GM10847 (cell line): ENCODE measurements around the gene LAMC3.

ENCODE experiments used
- POLR2A ChIP-seq: IDR thresholded peaks from 2 replicates; pipeline ENCODE4 v1.6.1; 2011; ENCODE audit not compliant: insufficient read length; ENCODE audit errors: extremely low read depth

Gene LAMC3

DNA sequence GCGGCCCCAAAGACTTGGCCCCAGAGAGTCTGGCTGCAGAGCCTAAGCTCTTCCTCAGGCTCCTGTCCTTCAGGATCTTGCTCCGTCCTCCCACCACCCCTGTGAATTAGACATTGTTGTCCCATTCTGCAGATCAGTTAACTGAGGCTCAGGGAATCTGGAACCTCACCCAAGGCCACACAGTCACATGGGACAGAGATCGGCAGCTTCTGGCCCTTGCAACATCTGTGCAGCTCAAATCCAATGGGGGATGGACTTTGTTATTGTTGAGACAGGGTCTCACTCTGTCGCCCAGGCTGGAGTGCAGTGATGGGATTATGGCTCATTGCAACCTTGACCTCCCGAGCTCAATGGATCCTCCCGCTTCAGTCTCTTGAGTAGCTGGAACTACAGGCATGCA, 23.9 kb upstream of the LAMC3 start:
- no peak for TF ChIP-seq POLR2A

DNA sequence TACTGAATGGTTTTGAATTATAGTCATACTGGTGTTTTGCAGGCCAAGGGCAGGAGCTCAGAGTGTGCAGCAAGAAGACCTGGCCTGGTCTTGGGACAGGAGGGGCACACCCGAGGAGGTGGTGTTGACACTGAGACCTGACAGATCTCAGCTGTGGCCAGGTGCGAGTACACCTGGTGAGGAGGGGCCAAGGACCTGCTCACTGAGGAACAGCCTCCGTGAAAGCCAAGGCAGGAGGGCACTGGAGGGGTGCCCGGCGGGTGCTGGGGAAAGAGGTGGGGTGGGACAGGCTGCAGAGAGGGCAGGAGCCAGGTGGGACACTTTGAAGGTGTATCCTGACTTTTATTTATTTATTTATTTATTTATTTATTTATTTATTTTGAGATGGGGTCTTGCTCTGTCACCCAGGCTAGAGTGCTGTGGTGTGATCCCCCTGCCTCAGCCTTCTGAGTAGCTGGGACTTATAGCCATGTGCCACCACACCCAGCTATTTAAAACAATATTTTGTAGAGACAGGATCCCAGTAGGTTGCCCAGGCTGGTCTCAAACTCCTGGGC, 23.3 kb upstream of the LAMC3 start:
- no peak for TF ChIP-seq POLR2A

DNA sequence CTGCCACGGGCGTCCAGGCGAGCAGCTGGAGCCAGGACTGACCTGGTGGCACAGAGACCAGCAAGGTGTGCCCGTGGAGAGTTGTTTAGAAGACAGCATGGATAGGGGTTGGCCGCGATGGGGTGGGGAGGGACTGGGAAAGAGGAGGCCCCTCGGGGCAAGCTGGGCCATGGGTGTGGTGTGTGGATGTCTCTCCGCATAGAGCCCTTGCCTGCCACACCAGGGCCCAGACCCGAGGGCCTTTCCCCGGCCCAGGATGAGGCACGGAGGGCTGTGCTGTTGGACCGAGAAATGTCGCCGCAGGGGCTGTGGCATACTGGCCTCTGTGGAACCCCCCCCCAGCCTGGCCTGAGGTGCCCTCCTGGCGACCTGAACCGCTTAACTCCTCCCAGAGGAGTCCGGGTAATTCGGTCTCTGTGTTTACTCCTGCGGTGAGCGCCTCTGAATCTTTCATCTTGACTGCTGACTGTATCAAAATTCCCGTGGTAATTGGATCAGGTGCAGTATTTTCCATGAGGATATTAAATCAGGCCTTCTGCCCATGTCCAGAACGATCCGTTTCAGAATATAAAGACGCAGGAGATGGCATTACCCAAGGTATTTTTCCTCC, 22.5 kb upstream of the LAMC3 start:
- TF ChIP-seq POLR2A, result no peak

DNA sequence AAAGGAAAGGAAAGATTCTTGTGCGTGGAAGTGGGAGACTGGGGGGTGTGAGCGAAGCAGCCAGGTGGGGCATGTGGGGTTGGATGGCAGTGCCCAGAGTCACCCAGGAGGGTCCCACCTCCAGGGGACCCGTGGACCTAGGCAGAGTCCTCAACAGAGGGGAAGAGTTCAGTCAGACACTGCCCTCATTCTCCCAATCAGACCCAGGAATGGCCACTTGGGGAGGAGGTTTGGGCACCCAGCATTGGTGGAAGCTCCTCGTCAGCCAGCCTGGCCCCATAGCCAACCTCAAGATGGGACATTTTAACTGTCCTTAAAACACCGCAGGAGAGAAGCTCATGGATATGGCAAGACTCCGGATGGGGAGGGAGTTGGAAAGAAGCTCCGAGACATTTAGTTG, 21.9 kb upstream of the LAMC3 start:
- no peak for TF ChIP-seq POLR2A

DNA sequence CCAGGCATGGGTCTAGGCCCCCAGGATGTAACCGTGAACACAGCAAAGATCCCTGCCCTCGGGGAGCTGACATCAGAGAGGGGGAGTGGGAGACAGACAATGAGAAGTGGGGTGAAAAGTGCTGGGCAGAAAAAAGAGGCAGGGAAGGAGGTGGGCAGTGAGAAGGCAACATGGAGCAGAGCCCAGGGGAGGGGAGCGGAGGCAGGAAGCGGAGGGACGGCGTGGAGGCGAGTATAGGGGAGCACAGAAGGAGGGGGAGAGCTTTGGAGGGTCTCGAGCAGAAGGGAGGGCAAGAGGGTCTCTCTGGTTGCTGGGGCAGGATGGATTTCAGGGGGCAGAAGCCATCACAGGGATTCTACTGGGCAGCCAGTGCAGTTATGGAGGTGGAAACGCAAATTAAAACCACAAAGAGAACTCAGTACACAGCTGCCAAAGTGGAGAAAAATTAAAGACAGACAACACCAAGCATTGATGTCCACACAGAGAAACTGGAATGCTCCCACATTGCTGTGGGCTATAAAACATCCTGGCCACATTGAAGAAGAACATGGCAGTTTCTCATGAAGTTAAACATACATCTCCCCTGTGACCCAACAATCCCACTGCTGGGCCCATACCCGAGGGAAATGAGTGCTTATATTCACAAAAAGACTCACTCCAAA, 21.1 kb upstream of the LAMC3 start:
- no peak for TF ChIP-seq POLR2A

DNA sequence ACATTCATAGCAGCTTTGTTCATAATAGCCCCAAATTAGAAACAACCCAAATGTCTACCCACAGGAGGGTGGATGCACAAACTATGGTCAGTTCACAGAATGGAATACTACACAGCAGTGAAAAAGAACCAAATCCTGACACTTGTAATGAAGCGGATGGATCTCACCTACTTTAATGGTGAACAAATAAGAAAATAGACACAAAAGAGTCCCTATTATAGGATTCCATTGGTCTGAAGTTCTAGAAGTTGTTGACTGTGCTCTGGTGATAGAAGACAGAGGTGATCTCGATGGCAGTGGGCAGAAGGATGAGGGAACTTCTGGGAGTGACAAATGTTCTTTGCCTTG, 20.6 kb upstream of the LAMC3 start:
- no peak for TF ChIP-seq POLR2A

DNA sequence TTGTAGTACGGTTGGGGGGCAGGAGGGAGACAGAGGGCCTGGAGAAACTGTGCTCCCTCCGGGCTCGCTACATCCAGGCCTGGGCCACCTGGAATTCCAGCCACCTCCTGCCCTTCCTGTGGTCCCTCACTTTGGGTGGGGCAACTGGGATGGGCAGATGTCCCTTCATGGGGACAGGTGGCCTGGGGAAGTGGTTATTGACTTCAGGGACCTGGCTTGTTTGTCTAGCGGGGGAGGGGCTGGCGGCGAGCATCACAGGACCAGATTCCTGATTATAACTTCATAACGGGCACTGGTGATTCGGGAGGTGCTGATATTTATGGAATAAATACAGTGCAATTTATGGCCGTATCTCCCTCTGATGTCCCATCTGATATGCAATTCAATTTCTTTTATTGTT, 20.1 kb upstream of the LAMC3 start:
- no peak for TF ChIP-seq POLR2A

DNA sequence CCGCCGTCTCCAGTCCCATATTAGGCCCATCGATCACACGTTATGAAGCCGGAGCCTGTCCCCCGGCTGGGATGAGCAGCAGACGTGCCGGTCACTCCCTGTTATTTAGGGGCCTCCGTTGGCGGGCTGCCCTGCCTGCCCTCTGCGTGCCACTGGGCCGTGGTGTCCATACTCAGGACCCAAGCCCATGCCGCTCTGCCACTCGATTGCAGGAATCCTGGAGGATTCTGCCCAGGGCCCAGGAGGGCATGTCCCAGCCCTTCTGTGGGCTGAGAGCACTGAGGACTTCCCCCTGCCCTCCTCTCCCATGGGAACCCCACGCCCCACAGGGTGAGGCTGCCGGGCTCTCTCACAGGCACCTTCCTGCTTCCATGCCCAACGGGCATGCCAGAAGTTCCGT, 19.6 kb upstream of the LAMC3 start:
- TF ChIP-seq POLR2A, result no peak

DNA sequence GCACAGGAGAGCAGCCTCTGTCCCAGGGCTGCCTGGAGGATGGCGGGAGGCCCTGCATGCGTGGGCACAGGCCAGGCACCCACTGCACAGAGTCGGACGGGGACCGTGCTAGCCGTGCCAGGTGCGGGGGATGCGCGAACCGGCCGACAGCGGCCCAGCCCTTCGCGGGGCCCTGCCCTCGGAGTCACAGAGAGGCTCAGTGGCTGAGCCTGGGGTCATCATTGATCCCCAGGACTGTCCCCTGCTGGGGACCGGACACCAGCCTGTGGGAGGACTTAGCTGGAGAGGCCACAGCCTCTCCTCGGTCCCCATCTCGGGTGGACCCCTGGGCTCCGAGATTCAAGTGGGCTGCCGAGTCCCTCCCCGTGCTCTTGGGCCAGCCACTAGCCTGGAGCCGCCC, 19.1 kb upstream of the LAMC3 start:
- no peak for TF ChIP-seq POLR2A

DNA sequence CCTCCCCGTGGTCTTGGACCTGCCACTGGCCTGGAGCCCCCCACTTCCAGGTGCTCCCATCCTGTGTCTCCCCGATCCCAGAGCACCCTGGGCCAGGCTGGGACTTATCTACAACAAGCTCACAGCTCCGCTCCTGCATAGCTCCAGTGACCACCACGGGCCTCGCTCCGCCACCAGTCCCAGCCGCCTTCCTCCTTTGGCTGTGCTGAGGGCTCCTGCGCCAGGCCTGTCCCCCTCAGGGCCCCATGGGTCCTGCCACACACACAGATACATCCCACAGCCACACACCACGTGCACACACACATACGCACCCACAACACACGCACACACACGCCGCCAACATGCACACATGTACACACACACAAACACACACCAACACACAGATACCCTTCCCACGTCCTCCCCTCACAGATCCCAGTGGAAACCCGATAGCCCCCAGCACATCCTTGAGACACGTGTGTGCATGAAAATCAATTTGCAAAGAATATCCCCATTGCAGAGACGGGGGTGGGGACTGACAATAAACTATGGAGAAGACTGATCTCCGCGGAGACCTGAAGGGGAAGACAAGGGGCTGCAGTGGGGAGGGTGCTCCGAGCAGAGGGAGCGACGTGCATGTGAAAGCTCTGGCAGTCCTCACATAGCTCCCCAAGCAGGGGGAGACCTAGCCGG, 18.5 kb upstream of the LAMC3 start:
- no peak for TF ChIP-seq POLR2A

DNA sequence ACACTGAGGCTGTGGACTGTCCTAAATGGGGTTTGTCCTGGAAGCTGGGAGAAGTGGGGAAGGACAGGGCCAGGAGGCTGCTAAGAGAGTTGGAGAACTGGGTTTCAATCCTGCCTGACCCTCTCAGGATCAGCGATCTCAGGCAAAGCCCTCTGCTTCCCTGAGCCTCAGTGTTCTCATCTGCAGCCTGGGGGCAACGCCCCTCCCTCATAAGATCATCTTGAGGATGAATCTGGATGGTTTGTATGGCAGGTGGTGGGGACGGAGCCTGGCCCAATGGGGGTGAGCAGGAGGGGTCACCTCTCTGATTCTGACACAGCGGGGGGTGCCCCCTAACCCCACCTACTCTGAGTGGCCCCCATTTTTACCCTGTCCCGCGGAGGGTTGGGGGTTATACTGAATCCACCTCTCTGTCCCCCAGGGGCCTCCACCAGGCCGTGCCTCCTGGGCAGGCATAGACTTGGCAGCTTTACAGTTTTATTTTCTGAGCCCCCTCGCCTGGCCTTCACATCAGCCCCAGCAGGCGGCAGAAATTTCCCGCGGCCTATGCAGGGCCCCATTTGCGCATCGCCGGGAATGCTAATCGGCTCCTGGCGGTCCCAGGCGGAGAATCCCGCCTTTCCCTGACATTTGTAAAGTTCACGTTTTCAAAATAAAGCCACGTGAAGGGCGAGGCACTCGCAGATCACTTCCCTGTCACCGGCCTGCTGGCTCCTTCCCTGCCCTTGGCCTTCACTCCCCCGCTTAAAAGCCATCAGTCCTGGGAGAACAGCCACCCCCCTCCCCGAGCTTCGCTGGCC, 17.8 kb upstream of the LAMC3 start:
- no peak for TF ChIP-seq POLR2A

DNA sequence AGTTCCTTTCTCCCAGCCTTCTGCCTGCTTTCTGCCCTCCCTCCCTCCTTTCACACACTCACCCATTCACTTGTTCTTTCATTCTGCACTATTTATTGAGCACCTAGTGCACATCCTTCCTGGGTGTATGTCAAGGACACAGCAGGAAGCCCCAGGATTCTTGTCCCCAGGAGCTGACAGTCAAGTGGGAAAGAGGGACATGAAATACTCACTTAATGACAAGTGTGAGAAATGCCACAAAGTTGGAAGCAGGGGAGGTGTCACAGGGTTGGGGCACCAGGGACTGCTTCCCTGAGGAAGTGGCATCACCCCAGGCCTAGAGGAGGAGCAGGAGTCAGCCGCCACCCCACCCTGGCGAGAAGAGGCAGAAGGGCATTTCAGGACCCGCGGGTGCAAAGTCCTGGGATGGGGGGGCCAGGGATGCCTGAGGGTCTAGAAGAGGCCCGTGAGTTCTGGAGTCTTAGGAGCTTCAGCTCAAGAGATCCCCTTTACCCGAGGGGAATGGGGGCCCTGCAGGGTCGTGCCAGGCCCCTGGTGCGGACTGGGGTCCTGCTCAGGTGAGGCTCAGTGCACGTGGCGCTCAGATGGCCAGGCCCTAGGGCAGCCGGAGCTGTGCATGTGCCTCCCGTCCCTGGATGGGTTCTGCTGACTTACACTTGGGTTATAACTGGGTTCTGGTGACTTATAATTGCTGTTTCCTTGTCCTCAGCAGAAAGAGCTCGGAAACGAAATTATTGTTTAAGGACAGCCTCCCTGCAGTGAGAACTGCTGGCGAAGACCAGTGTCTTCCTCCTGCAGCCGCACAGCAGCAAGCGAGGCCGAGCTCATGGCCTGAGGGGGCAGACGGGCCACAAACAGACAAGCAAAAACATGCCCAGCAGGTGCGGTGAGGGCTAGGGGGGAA, 16.9 kb upstream of the LAMC3 start:
- no peak for TF ChIP-seq POLR2A

DNA sequence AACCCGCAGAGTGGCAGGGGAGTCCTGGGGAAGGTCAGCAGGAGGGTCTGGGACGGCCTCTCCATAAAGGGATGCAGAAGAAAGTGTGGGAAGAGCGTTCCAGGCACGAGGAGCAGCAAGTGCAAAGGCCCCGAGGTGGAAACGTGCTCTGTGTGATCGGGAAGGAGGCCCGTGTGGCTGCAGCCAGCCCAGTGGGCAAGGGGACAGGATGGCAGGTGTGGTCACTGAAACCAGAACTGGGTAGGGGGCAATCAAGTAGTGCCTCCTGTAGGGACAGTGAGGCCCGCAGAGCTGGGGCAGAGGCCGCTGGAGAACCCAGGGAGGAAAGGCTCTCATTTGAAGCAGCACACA, 16.3 kb upstream of the LAMC3 start:
- no peak for TF ChIP-seq POLR2A

DNA sequence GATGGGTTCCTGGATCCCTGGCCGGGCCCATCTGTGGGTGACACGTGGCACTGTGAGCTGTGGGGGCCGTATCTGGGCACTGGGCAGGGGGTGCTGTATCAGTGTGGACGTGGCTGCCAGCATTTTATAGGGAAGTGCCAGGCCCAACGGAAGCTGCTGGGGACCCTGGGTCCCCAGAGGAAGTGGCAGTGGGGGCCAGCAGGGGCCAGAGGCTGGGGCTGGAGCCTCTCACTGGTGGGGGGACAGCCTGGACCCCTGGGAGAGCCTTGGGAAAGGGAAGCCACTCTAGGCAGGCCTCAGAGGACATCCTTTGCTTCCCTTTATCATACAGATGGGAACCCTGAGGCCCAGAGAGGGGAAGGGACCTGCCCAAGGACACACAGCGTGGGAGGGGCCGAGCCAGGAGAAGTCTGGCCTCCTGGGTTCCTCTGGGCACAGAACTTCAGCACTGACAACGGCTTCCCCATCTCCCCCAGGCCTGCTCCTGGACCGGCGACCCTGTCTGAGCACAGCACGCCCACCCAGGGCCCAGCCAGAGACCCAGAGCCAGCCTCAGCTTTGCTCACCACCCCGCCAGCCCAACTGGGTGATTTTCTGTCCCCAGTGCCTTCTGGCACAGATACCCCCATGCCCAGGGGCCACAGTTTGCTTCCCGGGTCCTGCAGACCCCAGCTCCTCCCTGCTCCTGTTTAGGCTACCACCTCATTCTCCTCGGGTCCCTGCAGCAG, 15.5 kb upstream of the LAMC3 start:
- no peak for TF ChIP-seq POLR2A
